Activated CD4-positive, alpha-beta T cell treated with anti-CD3 and anti-CD28 coated beads, Interleukin-2, amount 50 U/mL, for 4 hours (primary cell): ENCODE measurements around the gene CENPF.
"Not testable (repeated sequence)": the region's sequence is repeated elsewhere in the genome, so short reads cannot be mapped to it uniquely, and the experiment has no call there.

Experiments
- DNase-seq, 2 experiments: peaks; one replicate each; pipeline ENCODE4 v3.0.0-alpha.2; 2020

The CENPF gene

GRCh38 chr1:214602764-214603657, at the start of gene CENPF:
Gene CENPF, plus strand, starts transcription at chr1:214603195. Its CDS starts 10,560 bp downstream, at chr1:214613755.
- peak; percentile 87 to 88 for DNase-seq

GRCh38 chr1:214557952-214558735, 44.9 kb upstream of the CENPF start:
- DNase-seq: no peak

GRCh38 chr1:214563881-214564280, 39.1 kb upstream of the CENPF start:
- no peak for DNase-seq

- no peak for DNase-seq
Measured at GRCh38 chr1:214565310-214565709, 37.7 kb upstream of the CENPF start.

- no peak for DNase-seq
Measured at GRCh38 chr1:214566158-214567104, 36.6 kb upstream of the CENPF start.

- no peak for DNase-seq
Measured at GRCh38 chr1:214567481-214567980, 35.5 kb upstream of the CENPF start.

GRCh38 chr1:214568328-214568727, 34.7 kb upstream of the CENPF start:
- DNase-seq: no peak

- no peak for DNase-seq
Measured at GRCh38 chr1:214569357-214570004, 33.5 kb upstream of the CENPF start.

- no peak for DNase-seq
Measured at GRCh38 chr1:214570442-214570841, 32.6 kb upstream of the CENPF start.

GRCh38 chr1:214571281-214571680, 31.7 kb upstream of the CENPF start:
- DNase-seq: no peak

- DNase-seq: no peak
Measured at GRCh38 chr1:214573386-214574318, 29.3 kb upstream of the CENPF start.

- no peak for DNase-seq
Measured at GRCh38 chr1:214574598-214575411, 28.2 kb upstream of the CENPF start.

- not testable (repeated sequence) for DNase-seq
Measured at GRCh38 chr1:214576120-214576519, 26.9 kb upstream of the CENPF start.

GRCh38 chr1:214579183-214579582, 23.8 kb upstream of the CENPF start:
- DNase-seq: no peak

- DNase-seq: no peak
Measured at GRCh38 chr1:214581785-214582184, 21.2 kb upstream of the CENPF start.

- no peak for DNase-seq
Measured at GRCh38 chr1:214582289-214582891, 20.6 kb upstream of the CENPF start.

- DNase-seq: no peak
Measured at GRCh38 chr1:214583113-214583512, 19.9 kb upstream of the CENPF start.

GRCh38 chr1:214583824-214584554, 19.0 kb upstream of the CENPF start:
- DNase-seq: no peak
